PC-9 (cell line): Measurements from ENCODE around the gene SRMS. TPM values are rescaled to one million over a fixed set of nuclear protein-coding genes. Genes with fewer than 3 reads are reported as not detected.

ENCODE experiments used
- BruUV-seq: library from RNA; stranded (reverse); fragments of 400-500 nt; replicated peaks from 2 replicates; lab custom pipeline; 2021; lab: Mats Ljungman, UMichigan
- CTCF ChIA-PET: fragments of 300-600 bp; sonication (Branson Sonifier 250); formaldehyde crosslinking; loops from one replicate; lab custom pipeline; 2022; ENCODE audit warnings: antibody characterized with exemption; lab: Charles Lee
- POLR2A ChIA-PET: fragments of 300-600 bp; sonication (Branson Sonifier 250); formaldehyde crosslinking; loops from one replicate; lab custom pipeline; 2022; ENCODE audit warnings: antibody characterized with exemption; ENCODE audit not compliant: unreplicated experiment; lab: Charles Lee
- DNase-seq, 2 experiments: peaks; one replicate each; pipeline versions ENCODE4 v3.0.0 to v3.0.0-alpha.2; 2015 to 2022; ENCODE audit warnings: mixed read lengths in 1 of 2
- H2AFZ ChIP-seq: fragments of 200-600 bp; sonication (generic); 2 replicates; pipeline ENCODE4 v1.8.1; 2017; ENCODE audit warnings: antibody characterized with exemption
- H3F3A ChIP-seq: fragments of 200-600 bp; sonication (generic); 2 replicates; pipeline ENCODE4 v1.8.1; 2017; ENCODE audit warnings: antibody characterized with exemption, mild to moderate bottlenecking, low read depth; ENCODE audit not compliant: insufficient read depth
- H3K27ac ChIP-seq: fragments of 200-600 bp; sonication (generic); 2 replicates; pipeline ENCODE4 v1.6.1; 2016; ENCODE audit warnings: mixed run types
- H3K27me3 ChIP-seq: fragments of 200-600 bp; sonication (generic); 2 replicates; pipeline ENCODE4 v1.6.1; 2016; ENCODE audit warnings: low read depth, mixed run types; ENCODE audit not compliant: insufficient read depth
- H3K36me3 ChIP-seq: fragments of 200-600 bp; sonication (generic); 2 replicates; pipeline ENCODE4 v1.6.1; 2016; ENCODE audit warnings: low read depth, mixed run types
- H3K4me1 ChIP-seq: fragments of 200-600 bp; sonication (generic); replicated peaks from 2 replicates; pipeline ENCODE4 v1.6.1; 2016; ENCODE audit warnings: mixed run types; ENCODE audit not compliant: insufficient read depth
- H3K4me2 ChIP-seq: fragments of 200-600 bp; sonication (generic); 2 replicates; pipeline ENCODE4 v1.6.1; 2017; ENCODE audit warnings: mixed run types
- H3K4me3 ChIP-seq: fragments of 200-600 bp; sonication (generic); 2 replicates; pipeline ENCODE4 v1.6.1; 2016; ENCODE audit warnings: mixed run types
- H3K79me2 ChIP-seq: fragments of 200-600 bp; sonication (generic); 2 replicates; pipeline ENCODE4 v1.6.1; 2017; ENCODE audit warnings: low read depth, mixed run types
- H3K9me2 ChIP-seq: fragments of 200-600 bp; sonication (generic); 2 replicates; pipeline ENCODE4 v1.8.1; 2017; ENCODE audit warnings: mild to moderate bottlenecking; ENCODE audit not compliant: insufficient read depth
- H3K9me3 ChIP-seq: fragments of 200-600 bp; sonication (generic); 2 replicates; pipeline ENCODE4 v1.8.1; 2016; ENCODE audit warnings: low read depth; ENCODE audit not compliant: insufficient read depth
- H4K20me1 ChIP-seq: fragments of 200-600 bp; sonication (generic); 2 replicates; pipeline ENCODE4 v1.8.1; 2017; ENCODE audit not compliant: insufficient read depth
- EZH2 ChIP-seq: fragments of 200-600 bp; sonication (generic); IDR thresholded peaks from 2 replicates; pipeline ENCODE4 v1.8.0; 2017; ENCODE audit warnings: antibody characterized with exemption, low read depth
- intact Hi-C: fragments of 100-400 bp; cut with micrococcal nuclease; formaldehyde crosslinking; loops from one replicate; pipeline ENCODE4 v1.10.0; 2022; ENCODE audit not compliant: unreplicated experiment
- total RNA-seq: library from RNA; stranded (reverse); gene quantifications from 2 replicates; pipeline ENCODE4 v1.2.3, GENCODE V29; 2021
- TF ChIP-seq, protein P1 (sequence below): fragments of 200-600 bp; sonication (generic); conservative IDR thresholded peaks from 2 replicates; pipeline ENCODE4 v1.6.1; 2017; ENCODE audit warnings: mixed run types, antibody characterized with exemption, mild to moderate bottlenecking, moderate library complexity

Gene SRMS
- total RNA-seq, 1 experiment from 2014 or later = 1.2 TPM

GRCh38 chr20:63568986-63569949, 21.7 kb upstream of the SRMS start:
- BruUV-seq = no TSS peak
- Histone ChIP-seq H3K9me2 (no peaks in the 10 kb centered on the region), H2AFZ (no peak overlapping the region), H3K79me2 (peaks cover 5% of the 10 kb centered on the region; the same call in 1 of the 2 replicates), H3F3A (peaks cover 3% of the 10 kb centered on the region; the same call in 1 of the 2 replicates), H3K27me3 (no peaks in the 10 kb centered on the region), H3K36me3 (no peaks in the 10 kb centered on the region), H3K4me1 (peaks cover 6% of the 10 kb centered on the region), H3K27ac (no peak overlapping the region), H3K4me2 (no peak overlapping the region), H3K9me3 (no peaks in the 10 kb centered on the region), H4K20me1 (0 out of 2 replicates have a peak, but pooled peaks cover 4% of the 10 kb centered on the region), H3K4me3 (no peak overlapping the region)
- ChIA-PET POLR2A (interaction anchor here (0.6 kb wide), 1 partner anchor 73 kb away, joined by 3 read pairs; no protein-coding TSS in a partner anchor), CTCF (no interaction called here)
- TF ChIP-seq, protein P1, sequence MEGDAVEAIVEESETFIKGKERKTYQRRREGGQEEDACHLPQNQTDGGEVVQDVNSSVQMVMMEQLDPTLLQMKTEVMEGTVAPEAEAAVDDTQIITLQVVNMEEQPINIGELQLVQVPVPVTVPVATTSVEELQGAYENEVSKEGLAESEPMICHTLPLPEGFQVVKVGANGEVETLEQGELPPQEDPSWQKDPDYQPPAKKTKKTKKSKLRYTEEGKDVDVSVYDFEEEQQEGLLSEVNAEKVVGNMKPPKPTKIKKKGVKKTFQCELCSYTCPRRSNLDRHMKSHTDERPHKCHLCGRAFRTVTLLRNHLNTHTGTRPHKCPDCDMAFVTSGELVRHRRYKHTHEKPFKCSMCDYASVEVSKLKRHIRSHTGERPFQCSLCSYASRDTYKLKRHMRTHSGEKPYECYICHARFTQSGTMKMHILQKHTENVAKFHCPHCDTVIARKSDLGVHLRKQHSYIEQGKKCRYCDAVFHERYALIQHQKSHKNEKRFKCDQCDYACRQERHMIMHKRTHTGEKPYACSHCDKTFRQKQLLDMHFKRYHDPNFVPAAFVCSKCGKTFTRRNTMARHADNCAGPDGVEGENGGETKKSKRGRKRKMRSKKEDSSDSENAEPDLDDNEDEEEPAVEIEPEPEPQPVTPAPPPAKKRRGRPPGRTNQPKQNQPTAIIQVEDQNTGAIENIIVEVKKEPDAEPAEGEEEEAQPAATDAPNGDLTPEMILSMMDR = no peak
- no peak for TF ChIP-seq EZH2
- intact Hi-C loops = no loop called here
- DNase-seq = no peak

- TF ChIP-seq, protein P1 = no peak
- TF ChIP-seq EZH2 = no peak
- ChIA-PET CTCF (no interaction called here), POLR2A (interaction anchor here (0.6 kb wide), 2 partner anchors 74 to 470 kb away, joined by 3 to 5 read pairs; no protein-coding TSS in a partner anchor)
- H2AFZ ChIP-seq = no peak overlapping the region
- H4K20me1 ChIP-seq = 0 out of 2 replicates have a peak, but pooled peaks cover 3% of the 10 kb centered on the region
- no TSS peak for BruUV-seq
- no peaks in the 10 kb centered on the region for H3K36me3 ChIP-seq
- H3K4me1 ChIP-seq = peaks cover 4% of the 10 kb centered on the region
- H3K9me2 ChIP-seq = no peaks in the 10 kb centered on the region
- DNase-seq = no peak
- H3K9me3 ChIP-seq = no peaks in the 10 kb centered on the region
- H3K4me3 ChIP-seq = no peak overlapping the region
- peaks cover 3% of the 10 kb centered on the region; the same call in 1 of the 2 replicates for H3K79me2 ChIP-seq
- H3K4me2 ChIP-seq = no peak overlapping the region
- H3K27ac ChIP-seq = no peak overlapping the region
- intact Hi-C loops = no loop called here
- H3F3A ChIP-seq = peaks cover 3% of the 10 kb centered on the region; the same call in 1 of the 2 replicates
- H3K27me3 ChIP-seq = no peaks in the 10 kb centered on the region
Observed at GRCh38 chr20:63568170-63568981, 20.8 kb upstream of the SRMS start.
